Ovary (tissue), 1 donor: ENCODE data around the gene HTR6.

Experiments
- EP300 ChIP-seq: sonication (generic); formaldehyde crosslinking; IDR thresholded peaks from one replicate; pipeline ENCODE4 v1.6.1; 2017; ENCODE audit warnings: antibody characterized with exemption
- POLR2A ChIP-seq: fragments of 450-650 bp; IDR thresholded peaks from one replicate; pipeline ENCODE4 v1.6.1; 2017; ENCODE audit warnings: antibody characterized with exemption, mild to moderate bottlenecking, moderate library complexity

GRCh38 chr1:19651141-19651737, 13.4 kb upstream of the HTR6 start:
- TF ChIP-seq POLR2A (no peak), EP300 (no peak)
